ENCODE measurements around the gene TRHDE. TPM values are rescaled to one million over a fixed set of nuclear protein-coding genes. Genes with fewer than 3 reads are reported as not detected.

The TRHDE gene
- total and polyA plus RNA-seq, 2 of the 13 experiments (the other 11 are each of a cell fraction or from before 2014, with no cell fraction given) = not detected

DNA sequence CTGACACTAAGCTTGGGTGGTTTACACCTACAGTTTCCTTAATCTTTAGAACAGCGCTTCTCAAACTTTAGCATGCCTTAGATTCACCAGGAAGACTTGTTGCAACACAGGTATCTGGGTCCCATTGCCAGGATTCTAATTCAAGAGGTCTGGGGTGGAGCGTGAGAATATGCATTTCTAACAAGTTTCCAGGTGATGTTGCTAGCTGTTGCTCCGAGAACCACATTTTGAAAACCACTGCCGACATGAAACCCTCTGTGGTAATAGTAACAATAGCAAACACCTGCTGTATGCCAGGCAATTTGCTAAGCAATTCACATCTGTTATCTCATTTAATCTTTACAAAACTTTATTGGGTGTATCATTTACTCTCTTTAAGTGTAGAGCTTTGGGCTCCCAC, 58.6 kb downstream of the TRHDE start:
- no peak for FAIRE-seq

GRCh38 chr12:72337382-72337781, 65.2 kb downstream of the TRHDE start:
- intact Hi-C loops (cut with micrococcal nuclease; ENCODE audit: unreplicated experiment) (no loop called here), in situ Hi-C loops (cut with HindIII; ENCODE audit: extremely low pct_ligation_motif_present, low pct_unique_long_range_greater_than_20kb) (no loop called here)
- no peaks in the 10 kb centered on the region for H3K79me2 ChIP-seq (ENCODE audit: insufficient read depth, low read length)
- ChIA-PET CTCF (ENCODE audit: low intra/inter-chr PET ratio, low total read pairs) (no interaction called here), POLR2A (no interaction called here)
- no peak for TF ChIP-seq TOE1 (CRISPR knock-in tag; IDR thresholded peaks at IDR 0.05)
- TF ChIP-seq MEIS2 (CRISPR knock-in tag; IDR thresholded peaks at IDR 0.05) = no peak
- TF ChIP-seq KAT2B (IDR thresholded peaks at IDR 0.05; ENCODE audit: borderline replicate concordance, low read depth, low read length) = no peak
- no peak for TF ChIP-seq ZBTB38 (CRISPR knock-in tag; IDR thresholded peaks at IDR 0.05)
- TF ChIP-seq ZFP82 (CRISPR knock-in tag; IDR thresholded peaks at IDR 0.05; ENCODE audit: borderline replicate concordance) = no peak
- no peak for TF ChIP-seq KLF16 (CRISPR knock-in tag; IDR thresholded peaks at IDR 0.05)
- no peak for TF ChIP-seq ZNF563 (CRISPR knock-in tag; IDR thresholded peaks at IDR 0.05)
- no peak for TF ChIP-seq ZNF660 (CRISPR knock-in tag; IDR thresholded peaks at IDR 0.05; ENCODE audit: borderline replicate concordance, low read depth)
- no peaks in the 10 kb centered on the region; the same call in 1 of the 2 replicates for H4K20me1 ChIP-seq (ENCODE audit: insufficient read depth, low read length)
- 1% methylated on average over 6 of the region's 6 CpGs for WGBS (ENCODE audit: low lambda C conversion rate)
- H3K9me3 ChIP-seq (ENCODE audit: low read length) = no peaks in the 10 kb centered on the region
- no peak overlapping the region for H3K9ac ChIP-seq (ENCODE audit: insufficient read depth, low read depth, low read length)
- no peak overlapping the region for H3K27ac ChIP-seq (ENCODE audit: extremely low read length, insufficient read depth, low read length)
- no peak overlapping the region for H2AFZ ChIP-seq (ENCODE audit: low read length)
- H3K4me3 ChIP-seq (replicated peaks in 1 of 3; ENCODE audit: insufficient read depth in 1 of 3, low read depth in 2 of 3, low read length in 3 of 3) = no peak overlapping the region
- no TSS peak for BruUV-seq (replicated peaks)
- DNase-seq (ENCODE audit: low spot score) (no peak), FAIRE-seq (no peak), ATAC-seq (no peak)
- H3K36me3 ChIP-seq (replicated peaks in 1 of 2; ENCODE audit: control insufficient read depth in 1 of 2, insufficient read depth in 2 of 2, low read length in 2 of 2) = no peaks in the 10 kb centered on the region
- no peak overlapping the region for H3K4me2 ChIP-seq (ENCODE audit: low read depth, low read length)
- H3K27me3 ChIP-seq (ENCODE audit: control insufficient read depth in 1 of 2, insufficient read depth in 2 of 2, low read length in 2 of 2) = no peaks in the 10 kb centered on the region
- no peaks in the 10 kb centered on the region for H3K4me1 ChIP-seq (ENCODE audit: insufficient read depth, low read length)

More for the DNA sequence above, 58.6 kb downstream of the TRHDE start:
- Histone ChIP-seq H3K4me3 (replicated peaks in 1 of 3; ENCODE audit: insufficient read depth in 1 of 3, low read depth in 2 of 3, low read length in 3 of 3) (no peak overlapping the region), H3K27ac (ENCODE audit: extremely low read length, insufficient read depth, low read length) (no peak overlapping the region), H2AFZ (ENCODE audit: low read length) (no peak overlapping the region), H3K4me1 (ENCODE audit: insufficient read depth, low read length) (no peaks in the 10 kb centered on the region), H3K36me3 (replicated peaks in 1 of 2; ENCODE audit: control insufficient read depth in 1 of 2, insufficient read depth in 2 of 2, low read length in 2 of 2) (no peaks in the 10 kb centered on the region), H3K27me3 (ENCODE audit: control insufficient read depth in 1 of 2, insufficient read depth in 2 of 2, low read length in 2 of 2) (no peaks in the 10 kb centered on the region), H3K9me3 (ENCODE audit: low read length) (no peaks in the 10 kb centered on the region), H3K9ac (ENCODE audit: insufficient read depth, low read depth, low read length) (no peak overlapping the region), H4K20me1 (ENCODE audit: insufficient read depth, low read length) (no peaks in the 10 kb centered on the region), H3K79me2 (ENCODE audit: insufficient read depth, low read length) (no peaks in the 10 kb centered on the region), H3K4me2 (ENCODE audit: low read depth, low read length) (no peak overlapping the region)
- WGBS (ENCODE audit: low lambda C conversion rate) = 38% methylated on average over 4 of the region's 4 CpGs
- DNase-seq (ENCODE audit: low spot score) (no peak), ATAC-seq (no peak)
- BruUV-seq (replicated peaks) = no TSS peak
- in situ Hi-C loops (cut with HindIII; ENCODE audit: extremely low pct_ligation_motif_present, low pct_unique_long_range_greater_than_20kb) = no loop called here
- ChIA-PET POLR2A (no interaction called here), CTCF (ENCODE audit: low intra/inter-chr PET ratio, low total read pairs) (no interaction called here)
- intact Hi-C loops (cut with micrococcal nuclease; ENCODE audit: unreplicated experiment) = no loop called here
- TF ChIP-seq MED8 (CRISPR knock-in tag; IDR thresholded peaks at IDR 0.05; ENCODE audit: insufficient replicate concordance) (no peak), ZMYM3 (CRISPR knock-in tag; IDR thresholded peaks at IDR 0.05) (no peak), ZNF263 (CRISPR knock-in tag; IDR thresholded peaks at IDR 0.05) (no peak), ZNF598 (CRISPR knock-in tag; IDR thresholded peaks at IDR 0.05; ENCODE audit: borderline replicate concordance) (no peak), ZBTB7B (CRISPR knock-in tag; IDR thresholded peaks at IDR 0.05) (no peak), HOXA3 (CRISPR knock-in tag; IDR thresholded peaks at IDR 0.05) (no peak), ZNF775 (CRISPR knock-in tag; IDR thresholded peaks at IDR 0.05; ENCODE audit: borderline replicate concordance) (no peak), ZNF253 (CRISPR knock-in tag; IDR thresholded peaks at IDR 0.05; ENCODE audit: borderline replicate concordance) (no peak), ZBTB1 (CRISPR knock-in tag; IDR thresholded peaks at IDR 0.05; ENCODE audit: borderline replicate concordance) (no peak)
- TF ChIP-seq, protein P1, sequence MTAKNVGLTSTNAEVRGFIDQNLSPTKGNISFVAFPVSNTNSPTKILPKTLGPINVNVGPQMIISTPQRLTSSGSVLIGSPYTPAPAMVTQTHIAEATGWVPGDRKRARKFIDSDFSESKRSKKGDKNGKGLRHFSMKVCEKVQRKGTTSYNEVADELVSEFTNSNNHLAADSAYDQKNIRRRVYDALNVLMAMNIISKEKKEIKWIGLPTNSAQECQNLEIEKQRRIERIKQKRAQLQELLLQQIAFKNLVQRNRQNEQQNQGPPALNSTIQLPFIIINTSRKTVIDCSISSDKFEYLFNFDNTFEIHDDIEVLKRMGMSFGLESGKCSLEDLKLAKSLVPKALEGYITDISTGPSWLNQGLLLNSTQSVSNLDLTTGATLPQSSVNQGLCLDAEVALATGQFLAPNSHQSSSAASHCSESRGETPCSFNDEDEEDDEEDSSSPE (CRISPR knock-in tag; IDR thresholded peaks at IDR 0.05) = no peak
